Nephron progenitor cell (in vitro differentiated cells): ENCODE measurements around the gene ITGAE.
A peak's percentile ranks its signal among the peaks of the same experiment; 100 is the strongest.

ENCODE experiments used
- DNase-seq: peaks from one replicate; pipeline ENCODE4 v3.0.0; 2021
- H3K27ac Mint-ChIP-seq: 2 replicates; pipeline ENCODE4 v1.8.0; 2021; ENCODE audit warnings: mild to moderate bottlenecking, moderate library complexity, mixed read lengths
- H3K27me3 Mint-ChIP-seq: 2 replicates; pipeline ENCODE4 v1.8.0; 2021; ENCODE audit warnings: mild to moderate bottlenecking, low read depth, mixed read lengths; ENCODE audit not compliant: poor library complexity
- H3K36me3 Mint-ChIP-seq: 2 replicates; pipeline ENCODE4 v1.8.0; 2021; ENCODE audit warnings: low read depth, mixed read lengths
- H3K4me1 Mint-ChIP-seq: 2 replicates; pipeline ENCODE4 v1.8.0; 2021; ENCODE audit warnings: mixed read lengths
- H3K4me3 Mint-ChIP-seq: 2 replicates; pipeline ENCODE4 v1.8.0; 2021; ENCODE audit warnings: mild to moderate bottlenecking, moderate library complexity, mixed read lengths
- H3K9me3 Mint-ChIP-seq: 2 replicates; pipeline ENCODE4 v1.8.0; 2021; ENCODE audit warnings: mild to moderate bottlenecking, moderate library complexity, mixed read lengths
- CTCF ChIP-seq: fragments of 200-600 bp; sonication (generic); IDR thresholded peaks from 2 replicates; pipeline ENCODE4 v1.5.0; 2021; ENCODE audit warnings: antibody characterized with exemption

ITGAE gene

GRCh38 chr17:3834811-3835210 is 33.8 kb upstream of the ITGAE start:
- Mint-ChIP-seq H3K4me3 (no peak overlapping the region), H3K27me3 (peaks cover 2% of the 10 kb centered on the region), H3K9me3 (no peaks in the 10 kb centered on the region), H3K36me3 (peaks cover 63% of the 10 kb centered on the region), H3K4me1 (peaks cover 8% of the 10 kb centered on the region), H3K27ac (peak overlapping the region; percentile 95)
- DNase-seq, result no peak
- no peak for TF ChIP-seq CTCF

- Mint-ChIP-seq H3K4me3 (no peak overlapping the region), H3K36me3 (peaks cover 66% of the 10 kb centered on the region), H3K27ac (no peak overlapping the region), H3K9me3 (no peaks in the 10 kb centered on the region), H3K27me3 (peaks cover 2% of the 10 kb centered on the region), H3K4me1 (no peaks in the 10 kb centered on the region)
- TF ChIP-seq CTCF, result no peak
- DNase-seq, result no peak
Measured at GRCh38 chr17:3828852-3829232, 27.9 kb upstream of the ITGAE start.

GRCh38 chr17:3828151-3828851 is 27.3 kb upstream of the ITGAE start:
- no peaks in the 10 kb centered on the region for H3K9me3 Mint-ChIP-seq
- no peak overlapping the region for H3K4me3 Mint-ChIP-seq
- H3K27me3 Mint-ChIP-seq, result peaks cover 2% of the 10 kb centered on the region
- no peak for DNase-seq
- TF ChIP-seq CTCF, result no peak
- peaks cover 64% of the 10 kb centered on the region for H3K36me3 Mint-ChIP-seq
- H3K27ac Mint-ChIP-seq, result peak overlapping the region; percentile 74
- H3K4me1 Mint-ChIP-seq, result no peaks in the 10 kb centered on the region

- H3K4me3 Mint-ChIP-seq, result no peak overlapping the region
- peaks cover 62% of the 10 kb centered on the region for H3K36me3 Mint-ChIP-seq
- TF ChIP-seq CTCF, result peak; percentile 68
- H3K27ac Mint-ChIP-seq, result no peak overlapping the region
- peak; percentile 63 for DNase-seq
- no peaks in the 10 kb centered on the region for H3K4me1 Mint-ChIP-seq
- H3K27me3 Mint-ChIP-seq, result no peaks in the 10 kb centered on the region
- H3K9me3 Mint-ChIP-seq, result no peaks in the 10 kb centered on the region
Measured at GRCh38 chr17:3827124-3827773, 26.3 kb upstream of the ITGAE start.

GRCh38 chr17:3826191-3826590 is 25.2 kb upstream of the ITGAE start:
- Mint-ChIP-seq H3K27me3 (no peaks in the 10 kb centered on the region), H3K27ac (peak overlapping the region; percentile 53), H3K4me1 (no peaks in the 10 kb centered on the region), H3K36me3 (peaks cover 67% of the 10 kb centered on the region), H3K9me3 (no peaks in the 10 kb centered on the region), H3K4me3 (no peak overlapping the region)
- no peak for TF ChIP-seq CTCF
- DNase-seq, result no peak

- H3K36me3 Mint-ChIP-seq, result peaks cover 77% of the 10 kb centered on the region
- TF ChIP-seq CTCF, result no peak
- no peak for DNase-seq
- no peaks in the 10 kb centered on the region for H3K9me3 Mint-ChIP-seq
- H3K27ac Mint-ChIP-seq, result no peak overlapping the region
- peaks cover 5% of the 10 kb centered on the region for H3K4me1 Mint-ChIP-seq
- no peaks in the 10 kb centered on the region for H3K27me3 Mint-ChIP-seq
- H3K4me3 Mint-ChIP-seq, result no peak overlapping the region
Measured at GRCh38 chr17:3821101-3821500, 20.1 kb upstream of the ITGAE start.
